OCI-LY1 (cell line): ENCODE measurements around the gene PLCB4.

Experiments used
- CTCF ChIP-seq: fragments of 200-600 bp; sonication (generic), shearing (Covaris generic); IDR thresholded peaks from 2 replicates; pipeline ENCODE4 v1.5.1; 2017; ENCODE audit warnings: mild to moderate bottlenecking, antibody characterized with exemption, low read length, moderate library complexity, mixed read lengths
- EZH2 ChIP-seq: fragments of 200-600 bp; sonication (generic), shearing (Covaris generic); IDR thresholded peaks from 2 replicates; pipeline ENCODE4 v1.8.0; 2017; ENCODE audit warnings: borderline replicate concordance, mixed run types, mild to moderate bottlenecking, antibody characterized with exemption, low read length, moderate library complexity, mixed read lengths

GRCh38 chr20:9027626-9028025, 41.3 kb upstream of the PLCB4 start:
- TF ChIP-seq EZH2 = no peak
- TF ChIP-seq CTCF = no peak
